ENCODE results near the gene UBE2Q1.

UBE2Q1 gene

DNA sequence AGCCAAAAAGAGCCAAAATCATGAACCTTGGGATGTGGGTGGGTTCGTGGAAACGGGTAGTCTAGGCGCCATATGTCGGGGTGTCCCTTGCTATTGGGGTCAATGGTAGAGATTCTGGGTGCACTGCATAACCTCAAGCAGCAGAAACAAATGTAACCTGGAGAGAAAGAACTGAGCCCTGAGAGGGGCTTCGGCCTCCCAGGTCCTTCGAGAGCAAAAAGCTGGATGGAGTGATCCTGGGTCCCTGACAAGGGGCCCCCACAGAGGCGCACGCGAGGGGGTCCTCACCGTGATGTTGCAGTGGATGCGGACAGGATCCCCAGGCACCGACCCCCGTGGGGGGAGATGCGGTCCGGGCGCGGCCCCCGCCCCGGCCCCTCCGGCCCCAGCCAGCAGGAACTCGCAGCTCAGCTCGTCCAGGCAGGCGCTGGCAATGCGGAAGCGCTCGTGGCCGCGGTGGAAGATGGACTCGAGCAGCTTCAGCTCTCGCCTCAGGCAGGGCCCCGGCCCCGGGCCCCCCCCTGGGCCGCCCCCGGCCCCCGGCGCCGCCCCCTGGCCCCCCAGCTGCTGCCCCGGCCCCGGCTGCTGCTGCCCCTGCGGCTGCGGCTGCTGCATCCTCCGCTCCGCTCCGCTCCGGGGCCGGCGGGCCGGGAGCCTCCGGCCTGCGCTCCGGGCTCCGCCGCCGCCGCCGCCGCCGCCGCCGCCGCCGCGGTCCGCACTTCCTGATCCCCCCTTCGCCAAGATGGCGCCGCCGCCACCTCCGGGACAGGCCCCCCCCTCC lies at the start of gene UBE2Q1:
Gene UBE2Q1 (minus strand): TSS at position 724 of the 781 bp plus-strand sequence. CDS start 109 bp downstream, at position 615.
- DNase-seq (ENCODE audit: low read depth in 1 of 2, low spot score in 1 of 2) = peak in 1 of 2 experiments; percentile 39
- in situ Hi-C loops (cut with HindIII; ENCODE audit: low pct_unique_long_range_greater_than_20kb, low sequenced_read_pairs) = no loop called here
- TF ChIP-seq JUND (IDR thresholded peaks at IDR 0.05; ENCODE audit: low read depth) = no peak

DNA sequence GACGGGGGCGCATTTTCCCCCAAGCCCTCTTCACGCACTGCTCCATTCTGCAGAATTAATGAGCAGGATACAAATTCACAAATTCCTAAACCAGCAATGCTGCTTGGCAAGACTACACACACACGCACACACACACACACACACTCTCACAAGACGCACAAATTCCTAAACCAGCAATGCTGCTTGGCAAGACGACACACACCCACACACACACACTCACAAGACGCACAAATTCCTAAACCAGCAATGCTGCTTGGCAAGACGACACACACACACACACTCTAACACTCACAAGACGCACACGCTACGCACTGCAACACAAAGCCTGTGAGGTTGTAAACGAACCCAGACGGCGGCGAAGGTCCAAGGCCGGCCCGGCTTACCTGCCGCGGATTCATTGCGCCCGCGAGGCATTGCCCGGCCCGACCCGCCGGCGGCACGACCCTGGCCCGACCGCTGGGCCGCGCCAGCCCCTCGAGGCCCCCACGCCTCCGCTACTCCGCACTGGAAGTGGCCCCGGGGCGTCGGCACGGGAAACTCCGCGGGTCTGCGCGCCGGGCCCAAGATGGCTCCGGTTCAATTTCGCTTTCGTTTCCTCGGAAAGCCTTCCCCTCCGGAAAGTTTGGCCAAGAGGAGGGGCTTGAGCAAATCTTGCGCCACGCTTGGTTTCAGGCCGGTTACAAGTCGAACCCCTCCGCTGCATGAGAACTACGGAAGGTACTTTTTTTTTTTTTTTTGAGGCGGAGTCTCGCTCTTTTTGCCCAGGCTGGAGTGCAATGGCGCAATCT lies 49.3 kb upstream of the UBE2Q1 start, which contains the start of gene ADAR:
Gene ADAR (minus strand): TSS at position 578 of the 788 bp plus-strand sequence. CDS start 180 bp downstream, at position 398.
- in situ Hi-C loops (cut with HindIII; ENCODE audit: low pct_unique_long_range_greater_than_20kb, low sequenced_read_pairs) = no loop called here
- TF ChIP-seq JUND (IDR thresholded peaks at IDR 0.05; ENCODE audit: low read depth) = no peak
- peak; percentile 61 to 97 for DNase-seq (ENCODE audit: low read depth in 1 of 2, low spot score in 1 of 2)

DNA sequence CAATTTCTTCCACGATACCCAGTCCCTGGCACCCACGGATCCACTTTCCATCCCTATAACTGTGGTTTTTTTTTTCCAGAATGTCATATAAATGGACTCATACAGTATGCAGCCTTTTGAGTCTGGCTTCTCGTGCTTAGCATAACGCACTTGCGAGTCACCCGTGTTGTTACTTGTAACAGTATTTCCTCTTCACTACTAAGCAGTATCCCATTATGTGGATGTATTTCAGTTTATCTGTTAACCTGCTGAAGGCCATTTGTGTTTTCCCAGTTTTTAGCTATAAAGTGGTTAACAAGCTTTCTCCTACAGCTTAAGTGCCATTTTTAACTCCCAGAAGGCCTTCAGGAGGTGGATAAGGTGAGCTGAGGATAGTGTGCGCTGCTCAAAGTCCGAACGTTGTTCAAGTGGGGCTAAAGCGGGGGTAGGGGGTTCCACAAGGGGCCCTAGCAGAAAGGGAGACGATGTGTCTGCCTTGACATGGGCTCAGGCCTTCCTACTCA lies 48.7 kb upstream of the UBE2Q1 start:
- peak in 1 of 2 experiments; percentile 44 for DNase-seq (ENCODE audit: low read depth in 1 of 2, low spot score in 1 of 2)
- no peak for TF ChIP-seq JUND (IDR thresholded peaks at IDR 0.05; ENCODE audit: low read depth)
- in situ Hi-C loops (cut with HindIII; ENCODE audit: low pct_unique_long_range_greater_than_20kb, low sequenced_read_pairs) = no loop called here

DNA sequence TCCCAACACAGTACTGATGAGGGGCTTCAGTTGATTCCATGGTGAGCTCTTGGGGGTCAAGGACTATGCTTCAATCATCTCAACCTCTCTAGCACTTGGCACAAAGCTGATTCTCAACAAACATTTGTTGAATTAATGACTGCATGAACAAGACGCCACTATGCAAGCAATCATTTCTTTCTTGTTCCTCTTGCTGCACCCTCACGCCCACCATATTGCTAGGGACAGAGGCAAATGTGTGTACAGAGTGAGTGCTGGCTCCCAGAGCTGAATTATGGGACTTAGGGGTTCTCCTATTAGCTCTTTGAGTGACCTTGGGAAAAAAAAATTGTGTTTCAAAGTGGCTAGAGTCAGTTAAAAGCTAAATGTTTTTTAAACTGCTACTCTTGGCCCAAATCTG lies 47.1 kb upstream of the UBE2Q1 start:
- no peak for DNase-seq (ENCODE audit: low read depth in 1 of 2, low spot score in 1 of 2)
- TF ChIP-seq JUND (IDR thresholded peaks at IDR 0.05; ENCODE audit: low read depth) = no peak
- in situ Hi-C loops (cut with HindIII; ENCODE audit: low pct_unique_long_range_greater_than_20kb, low sequenced_read_pairs) = no loop called here

DNA sequence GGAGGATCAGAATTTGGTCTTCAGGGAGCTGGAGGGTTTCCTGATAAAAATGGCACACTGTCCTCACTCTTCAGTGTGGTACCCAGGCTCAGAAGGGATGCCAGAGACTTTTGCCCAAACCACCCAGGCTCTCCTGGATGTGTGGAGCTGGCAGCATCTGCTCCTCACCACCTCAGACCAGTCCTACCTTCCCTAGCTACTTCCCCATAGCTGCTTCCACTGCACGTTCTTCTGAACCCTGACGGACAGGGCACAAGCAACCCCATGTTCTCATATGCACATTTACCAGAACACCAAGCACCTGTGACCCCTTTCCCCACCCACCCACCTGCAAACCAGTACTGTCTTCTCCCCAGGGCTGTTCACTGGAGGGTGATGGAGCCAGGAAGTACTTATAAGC lies 44.9 kb upstream of the UBE2Q1 start:
- DNase-seq (ENCODE audit: low read depth in 1 of 2, low spot score in 1 of 2) = no peak
- no peak for TF ChIP-seq JUND (IDR thresholded peaks at IDR 0.05; ENCODE audit: low read depth)
- in situ Hi-C loops (cut with HindIII; ENCODE audit: low pct_unique_long_range_greater_than_20kb, low sequenced_read_pairs) = no loop called here

DNA sequence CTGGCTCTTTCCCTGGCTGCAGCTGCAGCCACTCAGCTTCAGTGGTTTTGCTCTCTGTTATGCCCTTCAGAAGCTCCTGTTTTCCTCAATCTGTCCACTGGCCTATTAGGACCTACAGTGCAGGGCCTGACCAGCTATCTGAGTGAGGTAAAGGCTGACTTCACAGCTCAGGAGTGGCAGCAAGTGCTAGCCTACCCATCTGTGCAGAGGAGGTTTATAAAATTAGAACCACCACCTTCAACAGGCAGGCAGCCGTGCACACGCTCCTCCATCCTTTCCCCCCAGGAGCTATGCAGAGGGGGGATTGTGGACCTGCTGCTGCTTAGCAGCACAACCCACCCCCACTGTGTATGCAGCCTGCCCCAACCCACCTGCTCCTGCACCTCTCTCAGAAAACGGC lies 41.2 kb upstream of the UBE2Q1 start:
- in situ Hi-C loops (cut with HindIII; ENCODE audit: low pct_unique_long_range_greater_than_20kb, low sequenced_read_pairs) = no loop called here
- no peak for DNase-seq (ENCODE audit: low read depth in 1 of 2, low spot score in 1 of 2)
- TF ChIP-seq JUND (IDR thresholded peaks at IDR 0.05; ENCODE audit: low read depth) = no peak

DNA sequence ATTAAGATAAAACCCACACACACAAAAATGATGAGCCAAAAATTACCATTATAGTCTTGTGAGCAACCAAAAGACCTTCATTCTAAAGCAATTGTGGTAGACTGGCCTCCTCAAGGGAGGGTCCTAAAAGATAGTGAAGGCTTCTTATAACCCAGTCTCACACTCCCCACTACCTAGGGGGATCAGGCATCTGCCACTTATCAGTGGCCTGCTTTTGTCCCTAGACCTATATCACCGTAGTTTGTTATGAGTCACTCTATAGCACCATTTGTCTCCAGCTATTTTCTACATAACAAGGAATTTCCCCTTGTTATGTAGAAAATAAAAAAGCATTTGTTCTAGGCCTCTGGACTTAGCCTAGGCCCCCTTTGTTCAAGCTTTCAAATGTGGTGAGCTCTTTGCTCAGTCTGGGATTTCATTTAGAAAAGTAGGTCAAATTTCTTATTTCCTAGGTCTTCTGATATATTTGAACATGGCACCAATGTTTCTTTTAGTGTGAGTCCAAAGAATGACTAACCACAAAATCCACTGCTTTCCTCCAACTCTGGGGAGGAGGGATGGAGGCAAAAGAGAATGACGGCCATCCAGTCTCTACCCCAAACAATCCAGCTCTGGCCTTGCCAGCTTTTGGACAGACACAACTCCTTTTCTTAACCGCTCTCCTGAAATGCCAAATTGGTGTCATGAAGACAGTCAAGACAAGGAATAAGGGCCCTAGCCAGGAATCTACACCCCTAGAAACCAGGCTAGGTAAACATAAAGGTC lies 40.6 kb upstream of the UBE2Q1 start:
- TF ChIP-seq JUND (IDR thresholded peaks at IDR 0.05; ENCODE audit: low read depth) = no peak
- no peak for DNase-seq (ENCODE audit: low read depth in 1 of 2, low spot score in 1 of 2)
- in situ Hi-C loops (cut with HindIII; ENCODE audit: low pct_unique_long_range_greater_than_20kb, low sequenced_read_pairs) = no loop called here

DNA sequence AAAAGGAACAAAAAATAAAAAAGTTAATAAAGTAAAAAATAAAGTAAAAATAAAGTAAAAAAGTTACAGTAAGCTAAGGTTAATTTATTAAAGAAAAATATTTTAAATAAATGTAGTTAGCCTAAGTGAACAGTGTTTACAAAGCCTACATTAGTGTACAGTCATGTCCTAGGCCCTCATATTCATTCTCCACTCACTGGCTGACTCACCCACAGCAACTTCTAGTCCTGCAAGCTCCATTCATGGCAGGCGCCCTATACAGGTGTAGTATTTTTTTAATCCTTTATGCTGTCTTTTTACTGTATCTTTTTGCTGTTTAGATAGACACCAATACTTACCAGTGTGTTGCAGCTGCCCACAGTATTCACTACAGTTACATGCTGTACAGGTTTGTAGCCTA lies 37.2 kb upstream of the UBE2Q1 start:
- no peak for TF ChIP-seq JUND (IDR thresholded peaks at IDR 0.05; ENCODE audit: low read depth)
- in situ Hi-C loops (cut with HindIII; ENCODE audit: low pct_unique_long_range_greater_than_20kb, low sequenced_read_pairs) = no loop called here
- no peak for DNase-seq (ENCODE audit: low read depth in 1 of 2, low spot score in 1 of 2)

DNA sequence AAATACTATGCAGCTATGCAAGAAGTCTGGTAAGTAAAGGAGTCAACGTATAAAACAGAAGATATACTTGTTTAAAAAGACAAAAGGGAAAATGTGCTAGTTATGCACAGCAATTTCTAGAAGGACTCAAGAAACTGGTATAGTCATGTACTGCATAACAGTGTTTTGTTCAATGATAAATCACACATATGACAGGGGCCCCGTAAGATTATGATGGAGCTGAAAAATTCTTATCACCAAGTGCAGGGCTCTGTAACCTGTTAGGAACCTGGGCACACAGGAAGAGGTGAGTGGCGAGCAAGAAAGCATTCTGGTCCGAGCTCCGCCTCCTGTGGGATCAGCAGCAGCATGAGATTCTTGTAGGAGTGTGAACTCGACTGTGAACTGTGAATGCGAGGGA lies 36.3 kb upstream of the UBE2Q1 start:
- TF ChIP-seq JUND (IDR thresholded peaks at IDR 0.05; ENCODE audit: low read depth) = no peak
- in situ Hi-C loops (cut with HindIII; ENCODE audit: low pct_unique_long_range_greater_than_20kb, low sequenced_read_pairs) = no loop called here
- DNase-seq (ENCODE audit: low read depth in 1 of 2, low spot score in 1 of 2) = no peak

DNA sequence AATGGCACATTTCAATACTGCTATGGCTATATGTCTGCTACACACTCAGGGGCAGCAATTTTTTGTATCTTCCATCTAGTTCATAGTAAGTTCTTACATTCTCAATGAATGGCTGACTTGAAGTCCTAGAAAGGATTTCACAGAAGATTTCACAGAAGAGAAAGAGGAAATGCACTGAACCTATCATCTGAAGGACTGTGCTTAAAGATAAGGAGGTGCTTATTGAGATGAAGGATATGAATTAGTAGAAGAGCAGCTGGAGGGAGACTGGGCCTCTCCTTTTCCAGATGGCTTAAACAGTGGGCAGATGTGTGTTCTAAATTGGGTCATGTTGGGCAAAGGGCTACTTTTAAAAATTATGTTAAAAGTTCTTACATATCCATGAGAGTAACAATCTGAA lies 34.9 kb upstream of the UBE2Q1 start:
- TF ChIP-seq JUND (IDR thresholded peaks at IDR 0.05; ENCODE audit: low read depth) = no peak

DNA sequence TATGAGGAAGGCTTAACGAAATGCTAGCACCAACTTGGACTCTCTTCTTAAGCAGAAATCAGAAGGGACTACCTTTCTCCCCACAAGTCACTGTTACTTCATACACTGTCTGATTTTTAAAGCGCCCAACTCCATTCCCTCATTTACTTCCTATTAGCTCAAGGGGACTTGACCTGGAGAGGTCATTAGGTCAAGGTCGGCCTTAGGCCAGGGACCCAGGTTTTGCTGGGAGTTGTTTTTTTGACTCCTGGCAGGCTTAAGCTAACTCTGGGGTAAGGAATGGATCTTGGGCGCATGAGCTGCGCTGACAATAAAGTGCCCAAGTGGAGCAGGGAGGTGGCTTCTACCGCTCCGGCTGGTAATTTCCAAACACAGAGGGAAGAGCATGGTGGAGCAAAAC lies 32.7 kb upstream of the UBE2Q1 start:
- no peak for TF ChIP-seq JUND (IDR thresholded peaks at IDR 0.05; ENCODE audit: low read depth)
- no peak for DNase-seq (ENCODE audit: low read depth in 1 of 2, low spot score in 1 of 2)
- in situ Hi-C loops (cut with HindIII; ENCODE audit: low pct_unique_long_range_greater_than_20kb, low sequenced_read_pairs) = no loop called here

More for the DNA sequence above, 34.9 kb upstream of the UBE2Q1 start:
- no peak for DNase-seq (ENCODE audit: low read depth in 1 of 2, low spot score in 1 of 2)
- in situ Hi-C loops (cut with HindIII; ENCODE audit: low pct_unique_long_range_greater_than_20kb, low sequenced_read_pairs) = no loop called here

DNA sequence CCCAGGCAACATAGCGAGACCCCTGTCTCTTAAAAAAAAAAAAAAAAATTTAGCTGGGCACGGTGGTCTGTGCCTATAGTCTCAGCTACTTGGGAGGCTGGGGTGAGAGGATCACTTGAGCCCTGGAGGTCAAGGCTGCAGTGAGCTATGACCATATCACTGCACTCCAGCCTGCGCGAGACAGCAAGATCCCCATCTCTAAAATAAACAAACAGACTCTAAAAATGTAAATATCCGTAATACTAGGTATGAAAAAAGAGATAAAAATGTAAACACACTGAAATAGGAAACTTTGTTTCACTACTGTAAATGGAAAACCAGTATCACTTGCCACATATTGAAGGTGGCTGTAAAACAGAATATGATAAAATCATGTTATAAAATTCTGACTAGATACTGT lies 32.3 kb upstream of the UBE2Q1 start:
- no peak for DNase-seq (ENCODE audit: low read depth in 1 of 2, low spot score in 1 of 2)
- no peak for TF ChIP-seq JUND (IDR thresholded peaks at IDR 0.05; ENCODE audit: low read depth)

More for the DNA sequence above, 32.3 kb upstream of the UBE2Q1 start:
- in situ Hi-C loops (cut with HindIII; ENCODE audit: low pct_unique_long_range_greater_than_20kb, low sequenced_read_pairs) = no loop called here

Measured in T47D (cell line).